Liver (tissue), 9 donors: ENCODE data around the gene SLC7A6OS. TPM values are rescaled to one million over a fixed set of nuclear protein-coding genes. Genes with fewer than 3 reads are reported as not detected.
A peak's percentile ranks its signal among the peaks of the same experiment; 100 is the strongest.

Source experiments
- DNase-seq: peaks from one replicate; pipeline ENCODE4 v3.0.0-alpha.2; 2017; ENCODE audit warnings: low spot score
- H3K27ac ChIP-seq, 2 donors: one replicate each; pipeline ENCODE4 v1.7.0; 2013; ENCODE audit warnings: inconsistent platforms in 2 of 2, low read length in 2 of 2, control low read depth in 1 of 2, low read depth in 1 of 2, mild to moderate bottlenecking in 1 of 2
- H3K27me3 ChIP-seq, 4 donors: one replicate each; pipeline versions ENCODE4 v1.6.1 to v1.7.0; 2013; ENCODE audit warnings: low read length in 3 of 4, inconsistent platforms in 1 of 4, mild to moderate bottlenecking in 1 of 4, moderate library complexity in 1 of 4; ENCODE audit not compliant: control insufficient read depth in 4 of 4, insufficient read depth in 4 of 4
- H3K36me3 ChIP-seq, 4 donors: one replicate each; pipeline versions ENCODE4 v1.6.1 to v1.7.0; 2013; ENCODE audit warnings: low read length in 3 of 4, mild to moderate bottlenecking in 3 of 4, low read depth in 1 of 4, moderate library complexity in 1 of 4; ENCODE audit not compliant: control insufficient read depth in 4 of 4, insufficient read depth in 3 of 4
- H3K4me1 ChIP-seq, 4 donors: one replicate each; pipeline versions ENCODE4 v1.6.1 to v1.7.0; 2013; ENCODE audit warnings: low read length in 3 of 4, mild to moderate bottlenecking in 3 of 4, moderate library complexity in 1 of 4; ENCODE audit not compliant: control insufficient read depth in 4 of 4, insufficient read depth in 4 of 4
- H3K4me3 ChIP-seq, 3 donors: one replicate each; pipeline versions ENCODE4 v1.6.1 to v1.7.0; 2013; ENCODE audit warnings: low read length in 3 of 3, control low read depth in 1 of 3, low read depth in 1 of 3, mild to moderate bottlenecking in 1 of 3
- H3K9ac ChIP-seq, 2 donors: one replicate each; pipeline ENCODE4 v1.7.0; 2013; ENCODE audit warnings: low read length in 2 of 2, mild to moderate bottlenecking in 2 of 2, moderate library complexity in 2 of 2, control low read depth in 1 of 2, low read depth in 1 of 2
- H3K9me3 ChIP-seq, 4 donors: one replicate each; pipeline versions ENCODE4 v1.6.1 to v1.7.0; 2013; ENCODE audit warnings: low read length in 3 of 4; ENCODE audit not compliant: control insufficient read depth in 4 of 4
- EGR1 ChIP-seq, 2 donors: IDR thresholded peaks; 2 replicates each; pipeline ENCODE4 v1.6.1; 2016 to 2018; ENCODE audit warnings: antibody characterized with exemption in 2 of 2, low read depth in 2 of 2
- FOXA2 ChIP-seq: IDR thresholded peaks from 2 replicates; pipeline ENCODE4 v1.6.1; 2016; ENCODE audit warnings: antibody characterized with exemption
- HNF4A ChIP-seq, 2 donors: conservative IDR thresholded peaks; 2 replicates each; pipeline ENCODE4 v1.6.1; 2016; ENCODE audit warnings: antibody characterized with exemption in 2 of 2, mild to moderate bottlenecking in 2 of 2
- MAX ChIP-seq: IDR thresholded peaks from 2 replicates; pipeline ENCODE4 v1.6.1; 2016; ENCODE audit warnings: antibody characterized with exemption
- NR2F2 ChIP-seq: IDR thresholded peaks from 2 replicates; pipeline ENCODE4 v1.6.1; 2016; ENCODE audit warnings: antibody characterized with exemption
- RAD21 ChIP-seq, 2 donors: IDR thresholded peaks; 2 replicates each; pipeline ENCODE4 v1.6.1; 2016; ENCODE audit warnings: antibody characterized with exemption in 2 of 2, mild to moderate bottlenecking in 2 of 2
- RXRA ChIP-seq, 2 donors: IDR thresholded peaks; 2 replicates each; pipeline ENCODE4 v1.6.1; 2017 to 2018; ENCODE audit warnings: antibody characterized with exemption in 2 of 2, mild to moderate bottlenecking in 1 of 2
- SP1 ChIP-seq: IDR thresholded peaks from 2 replicates; pipeline ENCODE4 v1.6.1; 2018; ENCODE audit warnings: antibody characterized with exemption, mild to moderate bottlenecking
- TAF1 ChIP-seq: conservative IDR thresholded peaks from 2 replicates; pipeline ENCODE4 v1.6.1; 2016; ENCODE audit warnings: antibody characterized with exemption, mild to moderate bottlenecking
- YY1 ChIP-seq: IDR thresholded peaks from 2 replicates; pipeline ENCODE4 v1.6.1; 2016; ENCODE audit warnings: antibody characterized with exemption, mild to moderate bottlenecking
- WGBS: extraction: QIAGEN DNeasy Blood & Tissue Kit; methylation state at CpG from one replicate; pipeline ENCODE4 v1.1.7; 2013; 5-methylcytosine and 5-hydroxymethylcytosine counted together
- polyA plus RNA-seq, 2 donors: library from polyadenylated mRNA; stranded (reverse) in 1 of 2; unstranded in 1 of 2; fragments of 200-250 nt in 1 of 2; fragments of >200 nt in 1 of 2; fragmentation: Nextera tagmentation in 1 of 2; extraction: Ambion mirVana in 1 of 2; gene quantifications; one replicate each; pipeline versions ENCODE4 v1.2.1 to v1.2.3, GENCODE V29; 2013 to 2015
- total RNA-seq, 2 donors: library from RNA; depleted of rRNA; stranded (reverse); fragments of >200 nt; gene quantifications; one replicate each; pipeline ENCODE4 v1.2.3, GENCODE V29; 2014
- TF ChIP-seq, protein P1 (sequence below): fragments of 150-350 bp; IDR thresholded peaks from 2 replicates; pipeline ENCODE4 v1.5.1; 2017; ENCODE audit warnings: improper control_type of control experiment, low read depth, low read length; ENCODE audit not compliant: missing input control
- TF ChIP-seq, protein P2 (sequence below): IDR thresholded peaks from 2 replicates; pipeline ENCODE4 v1.6.1; 2016; ENCODE audit warnings: antibody characterized with exemption
- TF ChIP-seq, protein P3 (sequence below): IDR thresholded peaks from 2 replicates; pipeline ENCODE4 v1.6.1; 2016; ENCODE audit warnings: antibody characterized with exemption
- donor health status: healthy.
- donor health status: healthy.
- donor health status: healthy.
- donor health status: healthy.
- donor health status: healthy.

The SLC7A6OS gene
- total and polyA plus RNA-seq, 4 donors = 2.6 to 8.3 (median 5.5) TPM

GRCh38 chr16:68346892-68347480 lies 36.2 kb upstream of the SLC7A6OS start:
- no peak overlapping the region for H3K27ac ChIP-seq

GRCh38 chr16:68345958-68346635 lies 35.4 kb upstream of the SLC7A6OS start:
- peaks cover 7 to 46% (median 23%) of the 10 kb centered on the region in 4 donors for H3K36me3 ChIP-seq
- peak overlapping the region; percentile 10 to 55 for H3K27ac ChIP-seq
- no peaks in the 10 kb centered on the region for H3K27me3 ChIP-seq
- H3K9me3 ChIP-seq = no peaks in the 10 kb centered on the region
- WGBS = 52% methylated on average over 16 of the region's 16 CpGs
- H3K9ac ChIP-seq = no peak overlapping the region
- TF ChIP-seq SP1 (peak; percentile 31), RXRA (IDR thresholded peaks at IDR 0.05) (peak; percentile 59 to 71), RAD21 (IDR thresholded peaks at IDR 0.05) (peak; percentile 71 to 74), MAX (no peak), EGR1 (IDR thresholded peaks at IDR 0.05; ENCODE audit: low read depth in 2 of 2) (no peak), HNF4A (conservative IDR thresholded peaks at IDR 0.05) (peak; percentile 41 to 57)
- TF ChIP-seq, protein P1, sequence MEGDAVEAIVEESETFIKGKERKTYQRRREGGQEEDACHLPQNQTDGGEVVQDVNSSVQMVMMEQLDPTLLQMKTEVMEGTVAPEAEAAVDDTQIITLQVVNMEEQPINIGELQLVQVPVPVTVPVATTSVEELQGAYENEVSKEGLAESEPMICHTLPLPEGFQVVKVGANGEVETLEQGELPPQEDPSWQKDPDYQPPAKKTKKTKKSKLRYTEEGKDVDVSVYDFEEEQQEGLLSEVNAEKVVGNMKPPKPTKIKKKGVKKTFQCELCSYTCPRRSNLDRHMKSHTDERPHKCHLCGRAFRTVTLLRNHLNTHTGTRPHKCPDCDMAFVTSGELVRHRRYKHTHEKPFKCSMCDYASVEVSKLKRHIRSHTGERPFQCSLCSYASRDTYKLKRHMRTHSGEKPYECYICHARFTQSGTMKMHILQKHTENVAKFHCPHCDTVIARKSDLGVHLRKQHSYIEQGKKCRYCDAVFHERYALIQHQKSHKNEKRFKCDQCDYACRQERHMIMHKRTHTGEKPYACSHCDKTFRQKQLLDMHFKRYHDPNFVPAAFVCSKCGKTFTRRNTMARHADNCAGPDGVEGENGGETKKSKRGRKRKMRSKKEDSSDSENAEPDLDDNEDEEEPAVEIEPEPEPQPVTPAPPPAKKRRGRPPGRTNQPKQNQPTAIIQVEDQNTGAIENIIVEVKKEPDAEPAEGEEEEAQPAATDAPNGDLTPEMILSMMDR = peak; percentile 45
- peaks cover 2 to 20% (median 17%) of the 10 kb centered on the region in 4 donors for H3K4me1 ChIP-seq
- DNase-seq = no peak
- H3K4me3 ChIP-seq = no peak overlapping the region

More at GRCh38 chr16:68346892-68347480, 36.2 kb upstream of the SLC7A6OS start:
- no peaks in the 10 kb centered on the region for H3K9me3 ChIP-seq
- H3K9ac ChIP-seq = no peak overlapping the region
- peaks cover 6 to 52% (median 24%) of the 10 kb centered on the region in 4 donors for H3K36me3 ChIP-seq
- 91% methylated on average over 12 of the region's 12 CpGs for WGBS
- peaks cover 2 to 20% (median 17%) of the 10 kb centered on the region in 4 donors for H3K4me1 ChIP-seq
- DNase-seq = no peak
- no peak for TF ChIP-seq RXRA (IDR thresholded peaks at IDR 0.05)
- no peak for TF ChIP-seq TAF1
- TF ChIP-seq, protein P2, sequence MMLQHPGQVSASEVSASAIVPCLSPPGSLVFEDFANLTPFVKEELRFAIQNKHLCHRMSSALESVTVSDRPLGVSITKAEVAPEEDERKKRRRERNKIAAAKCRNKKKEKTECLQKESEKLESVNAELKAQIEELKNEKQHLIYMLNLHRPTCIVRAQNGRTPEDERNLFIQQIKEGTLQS = no peak
- TF ChIP-seq, protein P1 = no peak
- TF ChIP-seq RAD21 (IDR thresholded peaks at IDR 0.05) = no peak
- TF ChIP-seq, protein P3, sequence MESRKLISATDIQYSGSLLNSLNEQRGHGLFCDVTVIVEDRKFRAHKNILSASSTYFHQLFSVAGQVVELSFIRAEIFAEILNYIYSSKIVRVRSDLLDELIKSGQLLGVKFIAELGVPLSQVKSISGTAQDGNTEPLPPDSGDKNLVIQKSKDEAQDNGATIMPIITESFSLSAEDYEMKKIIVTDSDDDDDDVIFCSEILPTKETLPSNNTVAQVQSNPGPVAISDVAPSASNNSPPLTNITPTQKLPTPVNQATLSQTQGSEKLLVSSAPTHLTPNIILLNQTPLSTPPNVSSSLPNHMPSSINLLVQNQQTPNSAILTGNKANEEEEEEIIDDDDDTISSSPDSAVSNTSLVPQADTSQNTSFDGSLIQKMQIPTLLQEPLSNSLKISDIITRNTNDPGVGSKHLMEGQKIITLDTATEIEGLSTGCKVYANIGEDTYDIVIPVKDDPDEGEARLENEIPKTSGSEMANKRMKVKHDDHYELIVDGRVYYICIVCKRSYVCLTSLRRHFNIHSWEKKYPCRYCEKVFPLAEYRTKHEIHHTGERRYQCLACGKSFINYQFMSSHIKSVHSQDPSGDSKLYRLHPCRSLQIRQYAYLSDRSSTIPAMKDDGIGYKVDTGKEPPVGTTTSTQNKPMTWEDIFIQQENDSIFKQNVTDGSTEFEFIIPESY = no peak
- no peak for TF ChIP-seq NR2F2
- no peak for TF ChIP-seq YY1
- TF ChIP-seq MAX = no peak
- TF ChIP-seq HNF4A (conservative IDR thresholded peaks at IDR 0.05) = no peak
- TF ChIP-seq FOXA2 = no peak
- H3K4me3 ChIP-seq = no peak overlapping the region
- H3K27me3 ChIP-seq = no peaks in the 10 kb centered on the region
